Immature natural killer cell (primary cell): ENCODE data around the gene PIGH. TPM values are rescaled to one million over a fixed set of nuclear protein-coding genes. Genes with fewer than 3 reads are reported as not detected.
"Not testable (repeated sequence)": the region's sequence is repeated elsewhere in the genome, so short reads cannot be mapped to it uniquely, and the experiment has no call there.

Experiments
- DNase-seq, 3 donors: peaks; one replicate each; pipeline ENCODE4 v3.0.0; 2022; ENCODE audit warnings: mixed read lengths in 1 of 3
- H3K27ac Mint-ChIP-seq, 6 donors: one replicate each; pipeline ENCODE4 v1.8.0; 2020; ENCODE audit warnings: mixed read lengths in 6 of 6, mild to moderate bottlenecking in 5 of 6, inconsistent platforms in 4 of 6, moderate library complexity in 3 of 6
- H3K27me3 Mint-ChIP-seq, 3 donors: one replicate each; pipeline ENCODE4 v1.8.0; 2020 to 2021; ENCODE audit warnings: low read depth in 3 of 3, mild to moderate bottlenecking in 3 of 3, mixed read lengths in 3 of 3, moderate library complexity in 3 of 3, inconsistent platforms in 1 of 3
- H3K36me3 Mint-ChIP-seq, 3 donors: one replicate each; pipeline ENCODE4 v1.8.0; 2020; ENCODE audit warnings: mixed read lengths in 3 of 3, inconsistent platforms in 2 of 3, mild to moderate bottlenecking in 2 of 3
- H3K4me1 Mint-ChIP-seq, 2 donors: one replicate each; pipeline ENCODE4 v1.8.0; 2020; ENCODE audit warnings: inconsistent platforms in 2 of 2, mild to moderate bottlenecking in 2 of 2, mixed read lengths in 2 of 2, moderate library complexity in 1 of 2
- H3K4me3 Mint-ChIP-seq, 5 donors: one replicate each; pipeline ENCODE4 v1.8.0; 2020; ENCODE audit warnings: mild to moderate bottlenecking in 5 of 5, mixed read lengths in 5 of 5, inconsistent platforms in 3 of 5, moderate library complexity in 3 of 5
- H3K9me3 Mint-ChIP-seq, 6 donors: one replicate each; pipeline ENCODE4 v1.8.0; 2020; ENCODE audit warnings: mild to moderate bottlenecking in 6 of 6, mixed read lengths in 6 of 6, inconsistent platforms in 4 of 6, moderate library complexity in 3 of 6
- polyA plus RNA-seq, 3 donors: library from polyadenylated mRNA; unstranded; fragments of 300-500 nt; fragmentation: Illumina TruSeq; gene quantifications; one replicate each; pipeline ENCODE4 v1.2.3, GENCODE V29; 2021

Gene PIGH
- polyA plus RNA-seq, 3 donors from 2014 or later: 28.8 to 41.9 (median 37.3) TPM

- not testable (repeated sequence) for H3K27me3 Mint-ChIP-seq, DNase-seq, H3K4me3 Mint-ChIP-seq, H3K9me3 Mint-ChIP-seq
- Mint-ChIP-seq H3K4me1 (peaks cover 16 to 26% of the 10 kb centered on the region in 2 donors), H3K36me3 (peaks cover 8 to 19% (median 18%) of the 10 kb centered on the region in 3 donors), H3K27ac (peak overlapping the region in 1 of 6 donors; percentile 14)
Observed at GRCh38 chr14:67593650-67594049, 6.4 kb downstream of the PIGH start.

DNA sequence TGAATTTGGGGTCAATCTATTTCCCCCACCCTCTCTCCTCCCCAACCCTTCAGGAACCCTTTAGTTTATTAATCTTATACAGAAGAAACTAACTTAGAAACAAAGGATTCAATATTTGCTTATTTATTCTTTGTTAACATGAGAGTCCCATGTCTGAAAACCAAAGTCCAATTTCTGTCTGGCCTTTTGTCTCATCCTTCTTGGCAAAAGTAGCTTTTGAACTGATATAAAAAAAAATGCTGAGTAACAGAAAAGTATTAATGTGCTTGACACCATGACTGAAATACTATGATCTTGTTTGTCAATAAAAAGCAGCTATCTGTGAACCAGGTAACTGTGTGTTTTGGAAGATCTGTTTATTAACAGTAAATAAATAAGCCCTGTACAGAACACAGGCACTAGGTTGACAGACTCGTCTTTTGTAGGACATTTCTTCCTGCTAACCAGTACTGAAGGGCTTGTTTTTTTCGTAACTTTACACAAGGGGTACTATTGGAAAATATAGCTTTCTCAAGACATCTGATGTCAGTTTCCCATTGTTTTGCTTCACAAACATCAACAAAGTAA lies 10.8 kb downstream of the PIGH start:
- peaks cover 11 to 23% (median 22%) of the 10 kb centered on the region in 3 donors for H3K36me3 Mint-ChIP-seq
- no peak overlapping the region for H3K27ac Mint-ChIP-seq
- no peak for DNase-seq
- H3K4me1 Mint-ChIP-seq: no peaks in the 10 kb centered on the region
- no peaks in the 10 kb centered on the region for H3K9me3 Mint-ChIP-seq
- no peaks in the 10 kb centered on the region for H3K27me3 Mint-ChIP-seq
- no peak overlapping the region for H3K4me3 Mint-ChIP-seq

- Mint-ChIP-seq H3K27ac (peak overlapping the region in 4 of 6 donors; percentile 2 to 23 (median 13)), H3K9me3 (no peaks in the 10 kb centered on the region), H3K36me3 (peaks cover 11 to 14% (median 14%) of the 10 kb centered on the region in 3 donors), H3K4me3 (no peak overlapping the region), H3K4me1 (no peaks in the 10 kb centered on the region), H3K27me3 (no peaks in the 10 kb centered on the region)
- DNase-seq: no peak
Observed at GRCh38 chr14:67586369-67586768, 13.7 kb downstream of the PIGH start.

DNA sequence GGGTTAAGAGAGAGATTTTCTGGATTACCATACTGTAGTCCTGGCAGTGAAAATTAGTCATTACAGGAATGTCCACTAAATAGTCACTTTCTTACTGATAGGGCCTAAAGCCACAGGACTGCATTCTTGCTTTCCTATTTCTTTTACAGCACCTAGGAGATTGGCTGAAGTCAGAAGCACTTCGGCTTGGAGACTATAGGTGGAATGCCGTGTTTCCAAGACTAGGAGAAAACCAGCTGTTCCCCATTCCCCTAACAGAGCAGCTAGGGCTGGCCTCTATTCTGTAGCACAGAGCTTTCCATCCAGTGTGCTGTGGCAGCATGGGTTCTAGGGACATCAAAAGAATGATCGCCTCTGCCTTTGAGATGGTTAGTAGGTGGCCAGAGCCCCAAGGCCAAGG lies 15.1 kb downstream of the PIGH start:
- H3K27me3 Mint-ChIP-seq: no peaks in the 10 kb centered on the region
- H3K27ac Mint-ChIP-seq: no peak overlapping the region
- H3K4me1 Mint-ChIP-seq: no peaks in the 10 kb centered on the region

DNA sequence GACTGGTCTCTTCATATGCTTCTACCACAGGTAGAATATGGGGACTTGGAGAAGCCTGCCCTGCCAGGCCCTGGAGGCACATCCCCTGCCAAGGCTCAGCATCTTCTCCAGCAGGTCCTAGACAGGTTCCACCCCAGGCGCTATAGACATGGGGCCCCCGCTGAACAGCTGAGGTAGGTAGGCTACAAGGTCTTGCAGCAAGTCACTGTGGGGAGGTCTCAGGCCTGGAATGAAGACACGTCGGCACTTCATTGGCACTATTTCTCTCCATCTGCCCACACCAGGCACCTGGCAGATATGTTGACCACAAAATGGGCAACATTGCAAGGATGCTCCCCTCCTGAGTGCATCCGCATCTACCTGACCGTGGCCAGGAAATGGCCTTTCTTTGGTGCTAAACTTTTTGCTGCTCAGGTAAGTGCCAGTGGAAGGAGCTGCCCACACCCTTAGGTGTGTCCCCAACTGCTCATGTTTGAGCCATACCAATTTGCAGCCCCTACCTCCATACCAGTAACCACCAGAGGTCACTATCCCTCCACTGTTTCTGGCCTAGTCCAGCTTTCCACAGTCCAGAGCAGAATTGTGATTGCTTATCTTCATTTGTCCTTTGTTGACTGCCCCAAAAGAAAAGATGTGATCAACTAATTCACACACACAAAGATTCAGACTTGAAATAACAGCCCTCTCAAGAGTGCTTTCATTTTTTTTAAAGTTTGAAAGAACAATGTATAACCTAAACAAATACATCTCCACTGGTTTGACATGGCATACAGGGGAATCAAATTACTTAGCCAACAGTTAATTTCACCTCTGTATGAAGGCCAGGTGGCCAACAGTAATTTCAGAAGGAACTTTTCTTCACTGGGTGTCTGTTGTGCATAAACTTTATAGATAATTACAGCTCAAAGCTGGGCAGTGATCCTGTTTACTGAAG lies 16.1 kb downstream of the PIGH start:
- H3K9me3 Mint-ChIP-seq: no peaks in the 10 kb centered on the region
- H3K4me1 Mint-ChIP-seq: no peaks in the 10 kb centered on the region
- peak; percentile 33 to 47 (median 38) for DNase-seq

More for the DNA sequence above, 15.1 kb downstream of the PIGH start:
- H3K4me3 Mint-ChIP-seq: no peak overlapping the region
- no peaks in the 10 kb centered on the region for H3K9me3 Mint-ChIP-seq
- peaks cover 8 to 14% (median 11%) of the 10 kb centered on the region in 3 donors for H3K36me3 Mint-ChIP-seq
- DNase-seq: no peak

DNA sequence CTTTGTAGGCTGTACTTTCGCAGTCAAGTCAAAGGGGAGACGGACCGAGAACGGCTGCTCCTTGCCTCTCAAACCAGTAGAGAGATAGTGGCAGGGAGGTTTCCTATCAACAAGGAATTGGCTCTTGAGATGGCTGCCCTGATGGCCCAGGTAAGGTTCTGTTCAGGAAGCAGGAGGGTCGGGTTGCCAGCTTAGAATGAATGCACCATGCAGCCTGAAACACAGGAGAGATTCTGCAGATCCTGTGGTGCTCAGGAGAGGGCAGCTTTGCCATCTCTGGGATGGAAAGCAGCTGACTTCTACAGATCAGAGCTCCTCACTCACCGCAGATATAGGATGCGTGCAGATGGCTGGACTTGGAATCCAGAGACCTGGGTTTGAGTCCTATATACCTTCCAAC lies 18.0 kb downstream of the PIGH start:
- no peak for DNase-seq
- Mint-ChIP-seq H3K36me3 (peaks cover 0 to 3% (median 0%) of the 10 kb centered on the region in 3 donors), H3K27ac (no peak overlapping the region), H3K4me3 (no peak overlapping the region), H3K27me3 (peaks cover 0 to 2% (median 0%) of the 10 kb centered on the region in 3 donors), H3K4me1 (no peaks in the 10 kb centered on the region), H3K9me3 (no peaks in the 10 kb centered on the region)

More for the DNA sequence above, 16.1 kb downstream of the PIGH start:
- Mint-ChIP-seq H3K36me3 (peaks cover 6 to 10% (median 8%) of the 10 kb centered on the region in 3 donors), H3K4me3 (no peak overlapping the region), H3K27ac (peak overlapping the region in 1 of 6 donors; percentile 2), H3K27me3 (peaks cover 0 to 2% (median 0%) of the 10 kb centered on the region in 3 donors)

DNA sequence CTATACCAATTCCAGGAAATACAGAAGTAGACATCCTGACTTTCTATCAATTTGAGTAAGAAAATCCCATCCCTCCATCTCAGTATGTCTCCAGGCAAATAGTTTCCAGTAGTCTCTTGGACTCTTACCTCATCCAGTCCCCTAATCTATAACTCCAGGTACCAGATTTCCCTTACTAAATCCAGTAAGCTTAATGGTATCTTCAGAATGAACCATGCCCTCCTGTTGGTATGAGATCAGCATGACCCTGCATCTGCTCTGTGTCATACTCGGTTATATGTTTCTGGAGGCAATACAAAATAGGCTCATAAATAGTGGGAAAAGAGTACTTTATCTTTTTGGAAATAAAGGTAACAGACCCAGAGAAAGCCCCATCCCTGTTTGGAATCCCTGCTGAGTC lies 18.4 kb downstream of the PIGH start:
- DNase-seq: no peak
- H3K27me3 Mint-ChIP-seq: peaks cover 0 to 2% (median 0%) of the 10 kb centered on the region in 3 donors
- peaks cover 0 to 3% (median 0%) of the 10 kb centered on the region in 3 donors for H3K36me3 Mint-ChIP-seq
- H3K27ac Mint-ChIP-seq: no peak overlapping the region
- H3K4me1 Mint-ChIP-seq: no peaks in the 10 kb centered on the region
- H3K9me3 Mint-ChIP-seq: no peaks in the 10 kb centered on the region
- no peak overlapping the region for H3K4me3 Mint-ChIP-seq

GRCh38 chr14:67580336-67581171 lies 19.5 kb downstream of the PIGH start:
- Mint-ChIP-seq H3K4me3 (no peak overlapping the region), H3K36me3 (no peaks in the 10 kb centered on the region), H3K4me1 (no peaks in the 10 kb centered on the region), H3K9me3 (no peaks in the 10 kb centered on the region), H3K27me3 (peaks cover under 1 to 2% (median 1%) of the 10 kb centered on the region in 3 donors), H3K27ac (no peak overlapping the region)
- DNase-seq: no peak

DNA sequence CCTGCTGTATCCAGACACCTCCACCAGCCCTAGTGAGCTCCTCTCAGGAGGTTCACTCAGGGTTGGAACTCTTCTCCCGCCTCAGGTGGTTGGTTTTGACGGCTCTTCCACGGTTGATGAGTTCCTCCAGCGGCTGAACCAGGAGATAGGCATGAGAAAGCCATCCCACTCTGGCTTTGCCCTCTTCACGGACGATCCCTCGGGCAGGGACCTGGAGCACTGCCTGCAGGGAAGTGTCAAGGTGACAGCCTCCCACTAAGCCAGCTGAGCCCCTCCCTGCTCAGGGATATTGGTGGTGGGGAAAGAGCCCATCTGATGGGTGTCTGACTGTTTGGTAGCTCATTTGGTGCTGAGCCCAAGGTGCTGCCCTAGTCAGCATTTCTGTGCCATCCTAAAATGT lies 20.4 kb downstream of the PIGH start:
- H3K36me3 Mint-ChIP-seq: no peaks in the 10 kb centered on the region
- H3K27ac Mint-ChIP-seq: peak overlapping the region in 1 of 6 donors; percentile 58
- peaks cover 1 to 2% (median 2%) of the 10 kb centered on the region in 3 donors for H3K27me3 Mint-ChIP-seq
- no peaks in the 10 kb centered on the region for H3K4me1 Mint-ChIP-seq
- peak overlapping the region in 1 of 5 donors; percentile 38 for H3K4me3 Mint-ChIP-seq
- no peaks in the 10 kb centered on the region for H3K9me3 Mint-ChIP-seq
- DNase-seq: no peak

DNA sequence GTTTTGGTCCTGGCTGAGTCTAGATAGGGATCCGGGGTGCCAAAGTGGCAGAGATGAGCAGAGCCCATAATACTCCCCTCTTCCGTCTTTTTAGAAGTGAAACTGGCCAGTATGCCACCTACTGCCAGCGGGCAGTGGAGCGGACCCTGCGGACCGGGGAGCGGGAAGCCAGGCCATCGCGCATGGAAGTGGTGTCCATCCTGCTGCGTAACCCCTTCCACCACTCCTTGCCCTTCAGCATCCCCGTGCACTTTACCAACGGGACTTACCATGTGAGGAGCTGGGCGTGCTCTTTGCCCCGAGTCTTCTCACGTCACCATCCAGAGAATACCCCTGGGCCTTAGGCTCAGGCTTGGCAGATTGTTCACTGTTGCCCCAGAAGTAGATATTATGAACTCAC lies 21.0 kb downstream of the PIGH start:
- no peak overlapping the region for H3K27ac Mint-ChIP-seq
- no peaks in the 10 kb centered on the region for H3K9me3 Mint-ChIP-seq
- DNase-seq: no peak
- peaks cover 1 to 2% (median 2%) of the 10 kb centered on the region in 3 donors for H3K27me3 Mint-ChIP-seq
- H3K4me3 Mint-ChIP-seq: no peak overlapping the region
- H3K4me1 Mint-ChIP-seq: no peaks in the 10 kb centered on the region
- H3K36me3 Mint-ChIP-seq: no peaks in the 10 kb centered on the region

DNA sequence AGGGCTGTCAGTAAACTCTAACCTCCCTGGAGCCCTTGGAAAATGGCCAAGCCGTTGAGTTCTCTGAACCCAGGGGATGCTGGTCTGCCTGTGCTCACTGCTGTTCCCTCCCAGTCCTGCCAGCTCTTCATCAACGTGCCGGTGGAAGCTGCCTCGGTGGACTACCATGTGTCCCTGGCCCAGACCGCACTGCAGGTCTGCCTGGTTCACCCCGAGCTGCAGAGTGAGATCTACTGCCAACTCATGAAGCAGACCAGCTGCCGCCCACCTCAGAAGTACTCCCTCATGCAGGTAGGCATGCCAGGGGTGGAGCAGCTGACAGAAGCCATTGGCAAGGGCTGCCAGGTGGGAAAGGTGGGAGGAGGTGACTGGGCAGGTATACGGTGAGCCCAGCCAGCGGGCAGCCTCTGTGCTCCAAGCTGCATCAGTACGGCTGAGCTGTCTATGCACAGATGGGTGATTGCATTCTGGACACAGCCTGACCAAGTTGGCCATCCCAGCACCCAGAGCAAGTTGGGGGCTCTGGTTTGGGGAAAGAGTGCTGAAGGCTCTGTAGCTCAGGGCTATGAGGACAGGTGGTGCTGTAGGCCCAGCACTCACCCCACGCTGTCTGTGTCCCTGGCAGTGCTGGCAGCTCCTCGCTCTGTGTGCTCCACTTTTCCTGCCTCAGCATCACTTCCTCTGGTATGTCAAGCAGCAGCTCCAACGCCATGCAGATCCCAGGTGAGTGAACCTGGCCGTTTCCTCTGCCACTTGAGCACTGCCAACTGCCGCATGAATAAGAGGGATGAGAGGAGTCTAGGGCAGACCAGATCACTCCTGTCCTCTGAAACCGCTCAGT lies 21.9 kb downstream of the PIGH start:
- no peak for DNase-seq
- H3K4me1 Mint-ChIP-seq: no peaks in the 10 kb centered on the region
- peaks cover 1 to 2% (median 2%) of the 10 kb centered on the region in 3 donors for H3K27me3 Mint-ChIP-seq

DNA sequence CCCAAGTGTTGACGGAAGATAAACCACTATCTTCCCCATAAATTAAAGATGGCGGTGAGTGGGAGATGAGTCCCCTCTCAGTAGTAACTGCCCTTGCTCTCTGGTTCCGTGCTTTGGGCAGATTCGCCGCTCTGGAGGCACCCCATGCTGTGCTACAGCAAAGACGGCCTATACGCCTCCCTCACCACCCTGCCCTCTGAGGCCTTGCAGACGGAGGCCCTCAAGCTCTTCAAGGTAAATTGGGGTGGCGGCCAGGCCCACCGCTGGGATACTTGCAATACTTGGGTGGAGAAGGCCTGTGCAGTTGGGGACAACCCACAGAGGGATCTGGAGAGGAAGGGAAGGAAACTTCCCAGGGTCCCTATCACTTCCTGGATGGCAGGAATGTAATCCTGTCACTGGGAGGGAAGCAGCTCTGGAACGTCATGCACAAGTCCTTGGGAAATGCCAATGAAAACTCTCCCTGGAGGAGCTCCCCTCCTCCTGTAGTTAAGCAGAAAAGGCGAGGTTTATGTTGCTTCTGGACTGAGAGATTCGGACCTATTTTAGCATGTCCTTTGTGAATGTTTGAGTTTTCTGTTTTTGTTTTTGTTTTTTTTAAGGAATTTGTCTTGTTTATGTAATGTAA lies 22.8 kb downstream of the PIGH start:
- DNase-seq: no peak
- no peak overlapping the region for H3K27ac Mint-ChIP-seq

More for the DNA sequence above, 21.9 kb downstream of the PIGH start:
- Mint-ChIP-seq H3K9me3 (no peaks in the 10 kb centered on the region), H3K27ac (no peak overlapping the region), H3K4me3 (no peak overlapping the region), H3K36me3 (no peaks in the 10 kb centered on the region)

More for the DNA sequence above, 22.8 kb downstream of the PIGH start:
- Mint-ChIP-seq H3K4me3 (no peak overlapping the region), H3K27me3 (peaks cover 1 to 2% (median 2%) of the 10 kb centered on the region in 3 donors), H3K36me3 (no peaks in the 10 kb centered on the region), H3K9me3 (no peaks in the 10 kb centered on the region), H3K4me1 (no peaks in the 10 kb centered on the region)
